Ovary (tissue), 9 donors: ENCODE results near the gene C15orf39. TPM values are rescaled to one million over a fixed set of nuclear protein-coding genes. Genes with fewer than 3 reads are reported as not detected.

Experiments
- DNase-seq, 5 donors: peaks; one replicate each; pipeline ENCODE4 v3.0.0-alpha.2; 2019 to 2020
- H3K27ac ChIP-seq, 2 donors: fragments of 200-600 bp; one replicate each; pipeline versions ENCODE4 v1.5.1 to v1.8.0; 2019 to 2022
- H3K27me3 ChIP-seq: fragments of 200-600 bp; one replicate; pipeline ENCODE4 v1.8.0; 2022
- H3K36me3 ChIP-seq: fragments of 200-600 bp; sonication (generic); one replicate; pipeline ENCODE4 v1.5.1; 2019
- H3K4me1 ChIP-seq: one replicate; pipeline ENCODE4 v1.8.1; 2013; ENCODE audit warnings: mild to moderate bottlenecking, moderate library complexity; ENCODE audit not compliant: insufficient read depth
- H3K4me3 ChIP-seq: fragments of 200-600 bp; sonication (generic); one replicate; pipeline ENCODE4 v1.5.1; 2017
- H3K9me3 ChIP-seq, 2 donors: fragments of 200-600 bp in 1 of 2; sonication (generic) in 1 of 2; one replicate each; pipeline versions ENCODE4 v1.5.1 to v1.8.1; 2013 to 2019; ENCODE audit warnings: mild to moderate bottlenecking in 1 of 2, moderate library complexity in 1 of 2
- EP300 ChIP-seq: sonication (generic); formaldehyde crosslinking; IDR thresholded peaks from one replicate; pipeline ENCODE4 v1.6.1; 2017; ENCODE audit warnings: antibody characterized with exemption
- POLR2A ChIP-seq: fragments of 450-650 bp; IDR thresholded peaks from one replicate; pipeline ENCODE4 v1.6.1; 2017; ENCODE audit warnings: antibody characterized with exemption, mild to moderate bottlenecking, moderate library complexity
- WGBS, 3 donors: extraction: QIAGEN DNeasy Blood & Tissue Kit in 1 of 3; methylation state at CpG; one replicate each; pipeline versions ENCODE4 v1.1.5 to v1.1.7; 2013 to 2017; 5-methylcytosine and 5-hydroxymethylcytosine counted together
- intact Hi-C, 4 donors: fragments of 100-400 bp; cut with DNase I; formaldehyde crosslinking; loops; one replicate each; pipeline versions ENCODE4 v1.11.0 to v1.15.1; 2022 to 2023
- polyA plus RNA-seq, 2 donors: library from polyadenylated mRNA; stranded (reverse); fragments of 200-250 nt in 1 of 2; fragments of 350-450 nt in 1 of 2; fragmentation: Illumina TruSeq in 1 of 2; extraction: RNeasy Lipid Tissue Mini Kit (QIAGEN cat#74804) in 1 of 2; gene quantifications; one replicate each; pipeline ENCODE4 v1.2.3, GENCODE V29; 2013 to 2014
- total RNA-seq, 7 donors: library from RNA; depleted of rRNA in 2 of 7; stranded (reverse); fragments of >200 nt in 2 of 7; fragmentation: NEBNext Ultra II Directional in 3 of 7; extraction: Animal tissue kit (Norgen Biotek cat#: 25700) in 3 of 7; gene quantifications; one replicate each; pipeline versions ENCODE4 v1.1.0 to v1.2.4, GENCODE V29; 2016 to 2023
- TF ChIP-seq, protein P1 (sequence below), 3 donors: fragments of 450-650 bp in 2 of 3; fragments of 200-600 bp in 1 of 3; IDR thresholded peaks; one replicate each; pipeline versions ENCODE4 v1.5.1 to v1.8.0; 2016 to 2022; ENCODE audit warnings: antibody characterized with exemption in 3 of 3, mild to moderate bottlenecking in 1 of 3
- donor health status: DM: no; HTN: no; CAD: no; lungs with moderate emphysema.
- donor health status: DM: no; HTN: no; CAD: no.
- donor health status: Bipolar disorder and iron deficiency.
- donor health status: DM: yes; HTN: yes; CAD: no.
- donor health status: DM: no; HTN: no; CAD: no.
- donor health status: DM: yes; HTN: yes; CAD: no.

The C15orf39 gene
- total and polyA plus RNA-seq, 9 donors, result 4.8 to 66.1 (median 39.2) TPM

DNA sequence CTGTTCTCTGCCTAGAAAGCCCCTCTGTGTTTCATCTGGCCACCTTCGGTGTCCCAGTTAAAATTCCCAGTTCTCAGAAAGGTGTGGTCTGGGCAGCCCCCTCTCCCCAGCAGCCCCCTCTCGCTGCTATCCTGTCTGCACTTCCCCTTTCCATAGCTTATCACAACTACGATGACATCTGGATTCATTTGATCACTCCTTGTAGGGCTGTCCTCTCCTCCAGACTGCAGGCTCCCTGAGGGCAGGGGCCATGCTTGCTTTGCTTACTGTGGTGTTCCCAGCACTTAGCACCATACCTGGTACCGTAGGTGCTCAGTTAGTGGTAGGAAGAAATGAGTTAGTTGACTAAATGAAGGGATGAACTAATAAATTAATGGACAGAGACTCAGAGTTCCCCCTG, 30.2 kb downstream of the C15orf39 start:
- Histone ChIP-seq H3K27me3 (no peaks in the 10 kb centered on the region), H3K9me3 (no peaks in the 10 kb centered on the region)
- WGBS, 3 donors, result 72 to 83% (median 76%) methylated on average over 4 of the region's 4 CpGs

GRCh38 chr15:75232252-75232813, 30.7 kb downstream of the C15orf39 start:
- H3K36me3 ChIP-seq, result no peaks in the 10 kb centered on the region
- intact Hi-C loops, result loop anchor here in 2 of 4 donors (10.0 kb wide), 2 partner anchors 82 to 92 kb away; no protein-coding TSS in a partner anchor
- H3K9me3 ChIP-seq, result no peaks in the 10 kb centered on the region
- no peaks in the 10 kb centered on the region for H3K4me1 ChIP-seq
- DNase-seq, result peak in 1 of 5 donors; percentile 23
- no peak overlapping the region for H3K27ac ChIP-seq
- WGBS, 3 donors, result 82 to 90% (median 83%) methylated on average over 12 of the region's 12 CpGs
- TF ChIP-seq, protein P1, sequence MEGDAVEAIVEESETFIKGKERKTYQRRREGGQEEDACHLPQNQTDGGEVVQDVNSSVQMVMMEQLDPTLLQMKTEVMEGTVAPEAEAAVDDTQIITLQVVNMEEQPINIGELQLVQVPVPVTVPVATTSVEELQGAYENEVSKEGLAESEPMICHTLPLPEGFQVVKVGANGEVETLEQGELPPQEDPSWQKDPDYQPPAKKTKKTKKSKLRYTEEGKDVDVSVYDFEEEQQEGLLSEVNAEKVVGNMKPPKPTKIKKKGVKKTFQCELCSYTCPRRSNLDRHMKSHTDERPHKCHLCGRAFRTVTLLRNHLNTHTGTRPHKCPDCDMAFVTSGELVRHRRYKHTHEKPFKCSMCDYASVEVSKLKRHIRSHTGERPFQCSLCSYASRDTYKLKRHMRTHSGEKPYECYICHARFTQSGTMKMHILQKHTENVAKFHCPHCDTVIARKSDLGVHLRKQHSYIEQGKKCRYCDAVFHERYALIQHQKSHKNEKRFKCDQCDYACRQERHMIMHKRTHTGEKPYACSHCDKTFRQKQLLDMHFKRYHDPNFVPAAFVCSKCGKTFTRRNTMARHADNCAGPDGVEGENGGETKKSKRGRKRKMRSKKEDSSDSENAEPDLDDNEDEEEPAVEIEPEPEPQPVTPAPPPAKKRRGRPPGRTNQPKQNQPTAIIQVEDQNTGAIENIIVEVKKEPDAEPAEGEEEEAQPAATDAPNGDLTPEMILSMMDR (IDR thresholded peaks at IDR 0.05), result no peak
- TF ChIP-seq EP300, result no peak
- no peak for TF ChIP-seq POLR2A
- no peak overlapping the region for H3K4me3 ChIP-seq
- no peaks in the 10 kb centered on the region for H3K27me3 ChIP-seq

More for the DNA sequence above, 30.2 kb downstream of the C15orf39 start:
- intact Hi-C loops, result loop anchor here in 2 of 4 donors (10.0 kb wide), 2 partner anchors 83 to 93 kb away; no protein-coding TSS in a partner anchor
- no peak for DNase-seq
- Histone ChIP-seq H3K4me1 (no peaks in the 10 kb centered on the region), H3K4me3 (no peak overlapping the region), H3K27ac (no peak overlapping the region), H3K36me3 (no peaks in the 10 kb centered on the region)
- TF ChIP-seq, protein P1 (IDR thresholded peaks at IDR 0.05), result no peak
- no peak for TF ChIP-seq POLR2A
- no peak for TF ChIP-seq EP300

GRCh38 chr15:75232826-75233503, 31.3 kb downstream of the C15orf39 start:
- WGBS, 3 donors, result 81 to 88% (median 86%) methylated on average over 17 of the region's 17 CpGs
- Histone ChIP-seq H3K9me3 (no peaks in the 10 kb centered on the region), H3K27me3 (no peaks in the 10 kb centered on the region), H3K27ac (no peak overlapping the region), H3K4me3 (no peak overlapping the region), H3K4me1 (no peaks in the 10 kb centered on the region), H3K36me3 (no peaks in the 10 kb centered on the region)
- TF ChIP-seq EP300 (no peak), POLR2A (no peak)
- TF ChIP-seq, protein P1 (IDR thresholded peaks at IDR 0.05), result no peak
- intact Hi-C loops, result loop anchor here in 2 of 4 donors (10.0 kb wide), 2 partner anchors 82 to 92 kb away; no protein-coding TSS in a partner anchor
- no peak for DNase-seq

DNA sequence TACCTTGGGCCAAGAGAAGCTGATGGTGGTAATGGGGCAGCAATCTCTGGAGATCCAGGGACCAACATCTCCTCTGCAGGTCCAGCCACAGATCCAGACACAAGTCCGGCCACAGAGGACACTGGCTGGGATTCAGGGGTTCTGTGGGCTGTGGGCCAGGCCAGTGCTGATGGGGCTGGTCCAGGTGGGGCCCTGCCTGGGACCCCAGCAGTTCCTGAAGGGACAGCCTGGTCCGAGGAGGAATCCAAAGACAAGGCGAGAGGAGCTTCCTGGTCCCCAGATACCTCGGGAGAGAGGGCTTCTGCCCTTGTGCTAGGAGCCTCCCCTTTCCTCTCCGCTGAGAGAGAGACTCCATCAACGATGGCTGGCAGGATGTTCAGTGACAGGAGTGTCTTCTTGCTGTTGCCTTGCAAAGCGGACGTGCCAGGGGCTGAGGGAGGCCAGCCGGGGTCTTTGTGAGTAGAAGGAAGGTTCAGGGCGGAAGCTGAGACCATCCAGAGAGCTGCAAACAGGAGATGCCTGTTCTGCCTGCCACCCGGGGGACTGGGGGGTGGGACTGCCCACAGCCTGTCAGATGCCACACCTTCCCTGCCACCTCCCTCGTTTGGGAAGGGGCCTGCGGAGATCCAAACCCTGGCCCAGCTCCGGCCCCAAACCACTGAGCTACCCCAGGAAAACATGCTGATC, 32.0 kb downstream of the C15orf39 start:
- Histone ChIP-seq H3K4me1 (no peaks in the 10 kb centered on the region), H3K27ac (no peak overlapping the region), H3K27me3 (no peaks in the 10 kb centered on the region), H3K4me3 (no peak overlapping the region), H3K9me3 (no peaks in the 10 kb centered on the region), H3K36me3 (no peaks in the 10 kb centered on the region)
- 63 to 69% (median 64%) methylated on average over 12 to 14 of the region's 14 CpGs for WGBS, 3 donors
- intact Hi-C loops, result loop anchor here in 2 of 4 donors (10.0 kb wide), 2 partner anchors 81 to 91 kb away; no protein-coding TSS in a partner anchor
- TF ChIP-seq POLR2A, result no peak
- TF ChIP-seq, protein P1 (IDR thresholded peaks at IDR 0.05), result no peak
- no peak for TF ChIP-seq EP300
- peak in 1 of 5 donors; percentile 7 for DNase-seq
